Measurements from ENCODE around the gene TSPAN31.

The TSPAN31 gene

DNA sequence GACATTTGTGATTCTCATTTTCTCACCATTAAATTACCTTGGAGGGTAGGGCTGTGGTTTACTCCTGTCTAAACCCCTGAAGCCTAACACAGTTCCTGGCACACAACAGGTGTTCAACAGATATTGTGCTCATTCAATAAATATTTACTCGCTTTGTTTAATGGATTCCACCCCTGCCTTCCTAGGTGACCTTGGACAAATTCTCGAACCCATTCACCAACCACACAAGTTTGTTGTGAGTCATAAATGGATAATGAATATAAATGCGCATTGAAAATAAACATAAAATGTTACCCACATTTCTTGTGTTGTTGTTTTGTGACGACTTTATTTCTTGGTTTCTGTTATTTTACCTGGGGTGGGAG, 37.4 kb downstream of the TSPAN31 start:
- no peak for DNase-seq

DNA sequence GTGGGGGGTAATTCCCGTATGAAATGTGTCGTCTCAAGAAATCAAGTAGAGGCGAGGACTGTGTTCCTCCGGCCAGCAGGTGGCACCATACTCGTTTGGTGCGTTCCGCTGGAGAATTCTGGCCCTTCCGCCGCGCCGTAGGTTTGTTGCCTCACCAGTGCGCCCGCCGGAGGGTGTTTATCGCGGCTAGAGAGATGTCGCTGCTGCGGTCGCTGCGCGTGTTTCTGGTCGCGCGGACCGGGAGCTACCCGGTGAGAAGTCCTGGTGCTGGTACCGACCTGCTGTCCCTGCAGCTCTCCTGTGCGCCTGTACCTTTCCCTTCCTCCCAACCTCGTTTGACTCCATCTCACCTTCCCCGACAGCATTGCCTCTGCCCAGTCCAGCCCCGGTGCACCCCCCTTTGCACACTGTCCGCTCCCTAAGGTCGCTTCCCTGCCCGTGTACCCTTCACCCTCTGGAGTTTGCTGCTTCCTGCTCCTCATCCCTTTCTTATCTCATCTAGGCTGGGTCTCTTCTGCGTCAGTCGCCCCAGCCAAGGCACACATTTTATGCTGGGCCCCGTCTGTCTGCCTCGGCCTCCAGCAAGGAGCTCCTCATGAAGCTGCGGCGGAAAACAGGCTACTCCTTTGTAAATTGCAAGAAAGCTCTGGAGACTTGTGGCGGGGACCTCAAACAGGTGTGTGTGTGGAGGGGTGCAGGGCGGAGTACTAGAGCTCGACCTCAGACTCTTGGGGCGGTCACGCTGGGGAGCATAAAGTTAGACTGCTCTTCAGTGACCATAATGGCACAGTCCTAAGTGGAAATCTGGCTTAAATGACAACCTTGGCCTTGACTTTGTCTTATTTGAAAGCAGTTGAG, 38.0 kb downstream of the TSPAN31 start, which contains the start of gene TSFM:
TSFM (plus strand) TSS at position 180 of the 858 bp plus-strand sequence; CDS start at position 195, 15 bp downstream.
- DNase-seq, result peak; percentile 49 to 98 (median 90)

DNA sequence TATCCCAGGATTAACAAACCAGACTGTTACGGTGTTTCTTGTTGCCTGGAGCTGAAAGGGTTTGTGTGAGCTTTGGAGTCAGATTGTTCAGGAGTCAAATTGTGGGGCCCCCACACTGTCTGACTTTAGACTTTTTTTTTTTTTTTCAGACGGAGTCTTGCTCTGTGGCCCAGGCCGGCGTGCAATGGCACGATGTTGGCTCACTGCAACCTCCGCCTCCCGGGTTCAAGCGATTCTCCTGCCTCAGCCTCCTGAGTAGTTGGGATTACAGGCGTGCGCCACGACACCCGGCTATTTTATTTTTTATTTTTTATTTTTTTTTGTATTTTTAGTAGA, 38.6 kb downstream of the TSPAN31 start:
- no peak for DNase-seq

DNA sequence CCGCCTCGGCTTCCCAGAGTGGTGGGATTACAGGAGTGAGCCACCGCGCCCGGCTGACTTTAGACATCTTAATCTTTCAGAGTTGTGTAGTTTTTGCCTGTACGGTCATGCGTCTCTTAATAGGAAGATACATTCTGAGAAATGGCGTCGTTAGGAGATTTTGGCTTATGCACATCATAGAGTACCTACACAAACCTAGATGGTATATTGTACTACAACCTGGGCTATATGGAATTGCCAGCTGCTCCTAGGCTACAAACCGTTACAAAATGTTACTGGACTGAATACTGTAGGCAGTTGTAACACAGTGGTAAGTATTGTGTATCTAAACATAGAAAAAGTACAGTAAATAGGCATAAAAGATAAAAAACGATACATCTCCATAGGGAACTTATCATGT, 39.0 kb downstream of the TSPAN31 start:
- DNase-seq, result no peak

DNA sequence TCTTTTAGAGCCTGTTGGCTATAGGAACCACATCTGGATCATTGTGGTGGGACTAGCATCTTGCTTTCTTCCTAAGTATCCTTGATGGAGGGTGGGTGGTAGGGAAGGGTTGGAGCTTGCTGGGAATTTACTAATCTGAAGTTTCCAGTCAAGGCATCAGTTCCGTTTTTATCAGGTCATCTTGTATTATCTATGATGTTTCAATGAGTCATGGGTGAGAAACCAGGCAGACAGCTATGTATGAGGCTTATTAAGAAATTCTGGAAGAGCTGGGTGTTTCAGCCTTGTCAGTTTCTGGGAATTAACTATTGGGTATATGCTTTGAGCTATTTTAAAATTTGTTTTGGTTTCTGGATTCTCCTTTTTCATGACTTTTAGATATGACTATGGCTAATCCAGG, 49.1 kb downstream of the TSPAN31 start:
- DNase-seq, result no peak

DNA sequence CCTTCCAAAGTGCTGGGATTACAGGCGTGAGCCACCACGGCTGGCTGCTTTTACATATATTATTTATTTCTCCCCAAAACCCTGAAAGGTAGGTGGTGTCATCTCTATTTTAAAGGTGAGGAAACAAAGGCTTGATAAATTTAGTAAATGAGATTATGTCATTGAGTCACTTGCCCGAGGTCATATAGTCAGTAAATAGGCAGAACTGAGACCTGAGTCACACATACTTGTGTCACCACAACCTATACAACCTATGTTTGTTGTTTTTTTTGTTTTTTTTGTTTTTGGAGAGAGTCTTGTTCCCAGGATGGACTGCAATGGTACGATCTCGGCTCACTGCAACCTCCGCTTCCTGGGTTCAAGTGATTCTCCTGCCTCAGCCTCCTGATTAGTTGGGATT, 50.5 kb downstream of the TSPAN31 start:
- DNase-seq, result no peak

DNA sequence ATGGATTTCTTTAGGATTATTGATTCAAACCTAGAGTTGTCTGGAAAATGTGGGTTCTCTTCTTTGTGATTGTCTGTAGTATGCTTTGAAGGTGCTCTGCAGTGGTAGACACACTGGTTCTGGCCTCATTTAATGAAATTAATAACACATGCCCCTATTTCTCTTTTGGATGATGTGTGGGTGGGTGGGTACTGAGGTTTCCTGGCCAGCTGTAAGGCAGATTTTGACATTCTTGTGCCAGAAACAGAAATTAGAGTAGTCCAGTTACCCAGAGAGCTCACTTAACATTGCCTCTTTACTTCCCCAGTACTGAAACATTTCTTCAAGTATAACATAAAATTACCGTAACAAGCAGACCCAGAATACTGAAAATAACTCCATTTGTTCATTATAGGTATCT, 52.2 kb downstream of the TSPAN31 start:
- no peak for DNase-seq

DNA sequence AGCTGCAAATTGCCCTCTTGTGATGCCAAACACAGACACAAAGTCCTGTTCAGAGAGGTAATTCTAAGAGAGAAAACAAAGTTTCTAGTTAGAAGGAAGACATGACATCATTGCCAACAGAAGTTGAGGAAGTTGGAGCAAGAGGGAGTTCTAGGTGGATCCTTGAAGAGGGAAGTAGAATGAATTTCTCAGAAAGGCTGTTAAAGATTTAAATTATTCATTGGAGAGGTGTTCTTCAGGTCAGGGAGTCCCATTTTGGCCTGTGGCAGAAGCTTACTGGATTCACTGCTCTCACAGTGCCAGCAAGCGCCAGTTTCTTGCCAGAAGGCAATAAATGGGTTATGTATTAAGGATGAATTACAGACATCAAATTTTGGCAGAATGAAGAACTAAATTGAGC, 53.1 kb downstream of the TSPAN31 start:
- DNase-seq, result no peak

All from amygdala (tissue), 56 donors.